AG10803 (cell line): ENCODE measurements around the gene TMEM14C.

ENCODE experiments used
- DNase-seq: peaks from one replicate; pipeline ENCODE4 v3.0.0; 2010; ENCODE audit warnings: low read depth
- H3K4me3 ChIP-seq: 2 replicates; pipeline ENCODE4 v1.5.1; 2011; ENCODE audit warnings: mild to moderate bottlenecking, low read length, control low read depth
- TF ChIP-seq, protein P1 (sequence below): conservative IDR thresholded peaks from 2 replicates; pipeline ENCODE4 v1.5.1; 2011; ENCODE audit warnings: mild to moderate bottlenecking, low read length, control low read depth, inconsistent platforms

Gene TMEM14C

DNA sequence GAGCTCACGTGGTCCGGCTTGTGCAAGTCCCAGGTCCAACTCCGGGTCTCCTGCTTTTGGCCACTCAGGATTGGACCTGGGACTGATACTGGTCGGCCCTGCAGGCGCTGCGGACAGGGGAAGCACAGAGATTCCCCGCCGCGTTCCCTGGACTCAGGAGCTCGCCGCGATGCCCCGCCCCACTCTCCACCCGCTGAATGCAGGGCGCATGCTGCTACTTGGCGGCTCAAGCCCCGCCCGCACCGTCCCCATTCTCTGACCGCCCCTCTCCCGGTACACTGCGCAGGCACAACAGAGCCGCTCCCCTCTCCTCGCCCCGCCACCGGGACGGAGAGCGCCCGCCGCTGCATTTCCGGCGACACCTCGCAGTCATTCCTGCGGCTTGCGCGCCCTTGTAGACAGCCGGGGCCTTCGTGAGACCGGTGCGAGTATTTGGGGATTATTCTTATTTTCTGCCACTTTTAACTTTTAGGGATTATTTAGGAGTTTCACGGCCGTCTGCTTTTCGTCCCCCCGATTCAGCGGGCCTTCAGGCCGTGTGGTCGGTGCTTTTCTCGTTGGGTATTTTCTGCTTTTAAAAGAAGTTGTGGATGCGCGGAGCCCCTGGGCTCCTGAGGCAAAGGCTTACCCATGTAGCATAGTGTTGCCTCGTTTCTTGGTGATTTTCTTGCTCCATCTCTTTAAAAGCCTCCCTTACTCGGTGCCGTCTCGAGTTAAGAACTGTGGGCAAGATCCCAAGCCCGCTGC is at the start of gene TMEM14C:
TMEM14C (plus strand) TSS at position 251 of the 747 bp plus-strand sequence. CDS start 1,544 bp downstream, outside the sequence.
- DNase-seq = peak; percentile 99

DNA sequence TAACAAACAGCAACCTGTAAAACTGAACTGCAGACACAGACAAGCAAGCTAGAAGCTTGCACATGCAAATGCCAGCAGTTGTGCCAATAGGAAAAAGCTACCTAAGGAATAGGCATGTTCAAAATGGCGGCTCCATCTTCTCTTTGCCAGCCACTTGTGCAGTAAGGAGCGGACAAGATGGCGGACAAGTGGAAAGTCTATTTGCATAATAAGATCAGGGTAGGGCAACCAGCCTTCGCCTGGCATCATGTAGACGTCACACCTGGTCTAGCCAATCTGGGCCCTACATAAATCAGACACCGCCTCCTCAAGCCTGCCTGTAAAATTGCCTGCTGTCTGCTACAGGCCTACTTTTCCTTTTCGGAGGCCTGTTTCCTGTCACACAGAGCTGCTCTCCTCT is 46.5 kb upstream of the TMEM14C start:
- no peak for DNase-seq
- TF ChIP-seq, protein P1, sequence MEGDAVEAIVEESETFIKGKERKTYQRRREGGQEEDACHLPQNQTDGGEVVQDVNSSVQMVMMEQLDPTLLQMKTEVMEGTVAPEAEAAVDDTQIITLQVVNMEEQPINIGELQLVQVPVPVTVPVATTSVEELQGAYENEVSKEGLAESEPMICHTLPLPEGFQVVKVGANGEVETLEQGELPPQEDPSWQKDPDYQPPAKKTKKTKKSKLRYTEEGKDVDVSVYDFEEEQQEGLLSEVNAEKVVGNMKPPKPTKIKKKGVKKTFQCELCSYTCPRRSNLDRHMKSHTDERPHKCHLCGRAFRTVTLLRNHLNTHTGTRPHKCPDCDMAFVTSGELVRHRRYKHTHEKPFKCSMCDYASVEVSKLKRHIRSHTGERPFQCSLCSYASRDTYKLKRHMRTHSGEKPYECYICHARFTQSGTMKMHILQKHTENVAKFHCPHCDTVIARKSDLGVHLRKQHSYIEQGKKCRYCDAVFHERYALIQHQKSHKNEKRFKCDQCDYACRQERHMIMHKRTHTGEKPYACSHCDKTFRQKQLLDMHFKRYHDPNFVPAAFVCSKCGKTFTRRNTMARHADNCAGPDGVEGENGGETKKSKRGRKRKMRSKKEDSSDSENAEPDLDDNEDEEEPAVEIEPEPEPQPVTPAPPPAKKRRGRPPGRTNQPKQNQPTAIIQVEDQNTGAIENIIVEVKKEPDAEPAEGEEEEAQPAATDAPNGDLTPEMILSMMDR = no peak
- no peak overlapping the region for H3K4me3 ChIP-seq

More for the DNA sequence above, at the start of gene TMEM14C:
- H3K4me3 ChIP-seq = peak within 1 kb of the TSS; percentile 83
- TF ChIP-seq, protein P1 = no peak

DNA sequence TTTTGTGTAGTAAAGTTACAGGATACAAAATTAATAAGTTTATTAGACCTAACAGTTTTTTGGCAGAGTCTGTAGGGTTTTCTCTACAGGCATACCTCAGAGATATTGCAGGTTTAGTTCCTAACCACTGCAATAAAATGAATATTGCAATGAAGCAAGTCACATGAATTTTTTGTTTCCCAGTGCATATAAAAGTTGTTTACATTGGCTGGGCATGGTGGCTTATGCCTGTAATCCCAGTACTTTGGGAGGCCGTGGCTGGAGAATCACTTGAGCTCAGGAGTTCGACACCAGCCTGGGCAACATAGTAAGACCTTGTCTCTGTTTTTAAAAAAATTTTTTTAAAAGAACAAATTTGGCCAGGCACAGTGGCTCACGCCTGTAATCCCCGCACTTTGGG is 44.4 kb upstream of the TMEM14C start:
- H3K4me3 ChIP-seq = no peak overlapping the region
- TF ChIP-seq, protein P1 = no peak
- DNase-seq = no peak

DNA sequence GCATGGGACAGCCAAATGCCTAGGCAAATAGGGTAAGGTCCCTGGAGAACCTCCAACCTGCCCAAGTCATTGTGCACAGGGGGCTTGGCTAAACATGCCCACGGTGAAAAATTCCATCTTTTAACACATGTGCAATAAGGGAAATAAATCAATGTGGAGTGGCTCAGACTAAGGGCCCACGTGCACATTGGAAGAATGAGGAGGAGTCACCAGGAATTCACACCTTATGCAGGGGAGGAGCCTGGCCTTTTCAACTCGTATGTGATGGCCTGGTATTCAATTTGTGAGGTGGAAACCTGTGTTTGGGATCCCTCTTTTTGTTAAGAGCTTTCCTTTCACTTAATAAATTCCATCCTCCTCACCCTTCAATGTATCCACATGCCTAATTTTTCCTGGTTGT is 41.1 kb upstream of the TMEM14C start:
- TF ChIP-seq, protein P1 = no peak
- H3K4me3 ChIP-seq = no peak overlapping the region
- no peak for DNase-seq

DNA sequence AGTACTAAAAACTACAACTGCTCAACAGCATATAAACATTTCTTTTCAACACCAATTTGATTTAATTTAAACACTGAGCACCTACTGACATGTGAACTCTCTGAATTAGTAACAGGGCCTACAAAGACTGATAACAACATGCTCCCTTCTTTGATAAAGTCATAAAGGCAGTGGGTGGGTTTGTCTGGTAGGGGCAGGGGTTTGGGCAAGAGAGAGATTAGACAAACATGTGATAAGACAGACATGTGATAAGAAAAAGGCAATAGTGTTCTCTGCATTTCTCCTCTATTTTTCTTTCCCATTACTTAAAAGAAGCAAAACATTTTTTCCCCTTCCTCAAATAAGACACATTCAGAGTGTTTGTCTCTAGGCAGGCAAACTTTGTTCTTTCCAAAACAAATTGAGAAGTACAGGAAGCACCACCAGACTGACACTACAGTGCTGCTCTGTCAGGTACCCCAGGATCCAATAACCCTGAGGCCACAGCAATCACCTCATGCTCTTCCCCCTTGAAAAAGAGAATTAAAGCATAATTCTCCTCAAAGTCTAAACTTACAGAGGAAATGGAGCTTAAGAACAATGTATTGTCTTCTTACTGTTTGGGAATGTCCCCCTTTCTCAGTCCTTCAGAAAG is 40.4 kb upstream of the TMEM14C start:
- DNase-seq = no peak
- no peak overlapping the region for H3K4me3 ChIP-seq
- TF ChIP-seq, protein P1 = no peak

DNA sequence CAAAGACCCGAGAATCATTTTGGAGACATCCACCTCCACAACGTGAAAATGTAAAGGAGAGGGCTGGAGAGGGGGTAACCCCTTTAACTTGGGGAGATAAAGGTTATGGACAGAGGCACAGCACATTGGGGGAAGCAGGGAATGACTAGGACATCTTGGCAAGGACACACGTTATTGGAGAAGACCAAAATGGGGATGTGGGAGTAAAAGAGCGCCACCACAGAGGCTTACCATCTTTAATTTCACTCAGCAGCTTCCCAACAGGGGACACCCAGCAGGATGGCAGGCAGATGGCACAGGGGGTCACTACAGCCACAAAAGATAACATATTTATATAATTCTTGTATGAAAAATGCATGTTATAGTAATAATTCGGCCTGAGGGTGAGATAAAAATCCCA is 38.3 kb upstream of the TMEM14C start:
- no peak overlapping the region for H3K4me3 ChIP-seq
- DNase-seq = no peak
- TF ChIP-seq, protein P1 = no peak
